ENCODE measurements around the gene FXYD1. TPM values are rescaled to one million over a fixed set of nuclear protein-coding genes. Genes with fewer than 3 reads are reported as not detected.

FXYD1 gene
- total RNA-seq, 1 experiment from 2014 or later, result not detected

DNA sequence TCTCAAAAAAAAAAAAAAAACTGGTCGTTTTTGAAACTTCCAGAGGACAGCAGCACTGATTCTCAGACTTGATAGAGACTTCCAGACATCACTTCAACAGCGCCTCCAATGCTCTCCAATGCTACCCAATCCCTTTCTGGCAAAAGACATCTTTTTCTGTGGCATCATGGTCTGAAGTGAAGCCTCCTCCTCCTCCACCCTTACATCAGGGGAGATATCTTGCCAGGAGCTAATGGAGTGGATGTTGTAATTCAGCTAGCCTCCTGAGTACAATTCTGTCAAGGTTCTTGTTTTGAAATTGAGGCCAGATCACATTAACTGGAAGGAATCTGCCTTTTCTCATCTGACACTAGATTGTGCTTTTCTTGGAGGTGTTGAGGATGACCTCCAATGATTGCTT is 40.1 kb downstream of the FXYD1 start:
- DNase-seq (ENCODE audit: extremely low read depth, low read depth), result no peak

DNA sequence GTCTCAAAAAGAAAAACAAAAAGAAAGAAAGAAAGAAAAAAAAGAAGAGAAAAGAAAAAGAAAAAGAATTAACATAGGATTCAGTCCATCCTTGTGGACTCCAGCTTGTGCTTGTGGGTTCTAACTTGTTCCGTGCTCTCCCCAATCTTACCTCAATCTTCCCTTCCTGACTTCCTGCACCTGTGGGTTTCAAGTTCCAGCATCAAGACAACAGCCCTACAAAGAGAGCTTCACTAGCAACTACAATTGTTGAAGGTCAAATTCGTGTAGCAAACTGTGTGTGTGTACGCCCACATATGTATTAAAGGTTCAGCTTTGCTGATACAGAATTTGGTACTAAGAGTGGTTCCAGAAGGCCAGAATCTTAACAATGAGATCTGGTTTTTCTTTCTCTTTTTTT is 41.2 kb downstream of the FXYD1 start:
- no peak for DNase-seq (ENCODE audit: extremely low read depth, low read depth)

DNA sequence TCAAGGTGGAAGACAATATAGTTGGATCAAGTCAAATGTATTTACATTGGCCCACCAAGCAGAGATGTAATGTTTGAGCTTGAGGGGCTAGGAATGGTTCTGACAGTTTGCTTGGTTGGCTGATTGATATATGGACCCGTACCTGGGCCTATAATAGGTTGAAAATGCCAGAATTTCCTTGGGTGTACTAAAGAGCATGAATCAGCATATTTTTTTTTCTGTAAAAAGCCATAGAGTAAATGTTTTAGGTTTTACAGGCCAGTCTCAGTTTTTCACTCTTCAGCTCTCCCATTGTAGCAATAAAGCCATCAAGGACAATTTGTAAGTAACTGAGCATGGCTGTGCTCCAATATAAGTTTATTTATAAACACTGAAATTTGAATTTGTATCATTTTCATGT is 42.8 kb downstream of the FXYD1 start:
- no peak for DNase-seq (ENCODE audit: extremely low read depth, low read depth)

DNA sequence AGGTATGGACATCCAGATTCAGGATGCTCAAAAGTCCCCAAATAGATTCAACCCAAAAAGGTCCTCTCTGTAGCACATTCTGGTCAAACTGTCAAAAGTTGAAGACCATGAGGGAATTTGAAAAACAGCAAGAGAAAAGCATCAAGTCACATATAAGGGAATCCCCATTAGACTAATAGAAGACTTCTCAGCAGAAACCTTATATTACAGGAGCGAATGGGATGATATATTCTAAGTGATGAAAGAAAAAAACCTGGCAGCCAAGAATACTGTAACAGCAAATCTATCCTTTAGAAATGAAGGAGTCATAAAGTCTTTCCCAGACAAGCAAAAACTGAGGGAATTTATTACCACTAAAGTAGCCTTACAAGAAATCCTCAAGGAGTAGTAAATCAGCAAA is 45.6 kb downstream of the FXYD1 start:
- DNase-seq (ENCODE audit: extremely low read depth, low read depth), result no peak

DNA sequence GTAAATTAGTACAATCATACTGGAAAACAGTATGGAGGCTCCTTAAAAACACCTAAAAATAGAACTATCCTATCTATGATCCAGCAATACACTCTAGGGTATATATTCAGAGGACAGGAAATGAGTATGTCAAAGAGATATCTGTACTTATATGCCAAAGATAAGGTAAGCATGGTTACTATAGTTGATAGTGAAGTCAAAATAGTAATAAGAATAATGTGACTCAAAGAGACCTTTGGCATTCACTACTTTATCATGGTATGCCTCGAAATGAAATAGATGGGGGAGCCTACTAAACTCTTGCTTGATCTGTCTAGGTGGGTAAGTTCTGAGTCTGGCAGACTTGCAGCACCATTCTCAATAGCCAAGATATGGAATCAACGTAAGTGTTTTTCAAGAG is 46.3 kb downstream of the FXYD1 start:
- DNase-seq (ENCODE audit: extremely low read depth, low read depth), result no peak

Small RNA genes lying within 50 kb of the gene (small RNA-seq; reads per million reads assigned to genes)
- gene AC020907.2, result 0 reads per million in 2 experiments

Other genes with a start within 250 kb of the FXYD1 start
- gene ZNF30, start 211.9 kb upstream of the FXYD1 start, total RNA-seq (2014; rRNA removed; shearing (Covaris generic)), result 4.2 and 5.2 TPM in 2 replicates
- 1.2 and 1.3 TPM in 2 replicates for gene ZNF792, start 174.6 kb upstream of the FXYD1 start, total RNA-seq (2014; rRNA removed; shearing (Covaris generic))
- 28.8 and 34.5 TPM in 2 replicates for gene GRAMD1A, start 138.5 kb upstream of the FXYD1 start, total RNA-seq (2014; rRNA removed; shearing (Covaris generic))
- 0.61 and 0.82 TPM in 2 replicates for gene SCN1B, start 108.4 kb upstream of the FXYD1 start, total RNA-seq (2014; rRNA removed; shearing (Covaris generic))
- gene HPN, start 97.1 kb upstream of the FXYD1 start, total RNA-seq (2014; rRNA removed; shearing (Covaris generic)), result not detected in 2 replicates
- gene FXYD3, start 23.0 kb upstream of the FXYD1 start, total RNA-seq (2014; rRNA removed; shearing (Covaris generic)), result not detected in 2 replicates
- gene LGI4, start 3.8 kb upstream of the FXYD1 start, total RNA-seq (2014; rRNA removed; shearing (Covaris generic)), result 0.12 TPM in 1 of 2 replicates, not detected in the other
- not detected in 2 replicates for gene FXYD7, start 4.4 kb downstream of the FXYD1 start, total RNA-seq (2014; rRNA removed; shearing (Covaris generic))
- 104 TPM in 2 replicates for gene FXYD5, start 15.9 kb downstream of the FXYD1 start, total RNA-seq (2014; rRNA removed; shearing (Covaris generic))
- gene FAM187B, start 89.9 kb downstream of the FXYD1 start, total RNA-seq (2014; rRNA removed; shearing (Covaris generic)), result not detected in 2 replicates
- 0.10 and 0.63 TPM in 2 replicates for gene LSR, start 110.2 kb downstream of the FXYD1 start, total RNA-seq (2014; rRNA removed; shearing (Covaris generic))
- 42.8 and 43.9 TPM in 2 replicates for gene USF2, start 130.1 kb downstream of the FXYD1 start, total RNA-seq (2014; rRNA removed; shearing (Covaris generic))
- gene HAMP, start 143.7 kb downstream of the FXYD1 start, total RNA-seq (2014; rRNA removed; shearing (Covaris generic)), result not detected in 2 replicates
- not detected in 2 replicates for gene MAG, start 153.3 kb downstream of the FXYD1 start, total RNA-seq (2014; rRNA removed; shearing (Covaris generic))
- gene CD22, start 190.4 kb downstream of the FXYD1 start, total RNA-seq (2014; rRNA removed; shearing (Covaris generic)), result not detected in 2 replicates
- not detected in 2 replicates for gene FFAR1, start 209.1 kb downstream of the FXYD1 start, total RNA-seq (2014; rRNA removed; shearing (Covaris generic))
- gene FFAR3, start 219.6 kb downstream of the FXYD1 start, total RNA-seq (2014; rRNA removed; shearing (Covaris generic)), result not detected in 2 replicates
- gene GPR42, start 232.2 kb downstream of the FXYD1 start, total RNA-seq (2014; rRNA removed; shearing (Covaris generic)), result not detected in 2 replicates

Measured in NCI-H460 (cell line).